Kidney glomerular epithelial cell (primary cell): ENCODE data around the gene RFTN1.

Source experiments
- DNase-seq: peaks from one replicate; lab custom pipeline; 2025; lab: John Stamatoyannopoulos, UW

RFTN1 gene

DNA sequence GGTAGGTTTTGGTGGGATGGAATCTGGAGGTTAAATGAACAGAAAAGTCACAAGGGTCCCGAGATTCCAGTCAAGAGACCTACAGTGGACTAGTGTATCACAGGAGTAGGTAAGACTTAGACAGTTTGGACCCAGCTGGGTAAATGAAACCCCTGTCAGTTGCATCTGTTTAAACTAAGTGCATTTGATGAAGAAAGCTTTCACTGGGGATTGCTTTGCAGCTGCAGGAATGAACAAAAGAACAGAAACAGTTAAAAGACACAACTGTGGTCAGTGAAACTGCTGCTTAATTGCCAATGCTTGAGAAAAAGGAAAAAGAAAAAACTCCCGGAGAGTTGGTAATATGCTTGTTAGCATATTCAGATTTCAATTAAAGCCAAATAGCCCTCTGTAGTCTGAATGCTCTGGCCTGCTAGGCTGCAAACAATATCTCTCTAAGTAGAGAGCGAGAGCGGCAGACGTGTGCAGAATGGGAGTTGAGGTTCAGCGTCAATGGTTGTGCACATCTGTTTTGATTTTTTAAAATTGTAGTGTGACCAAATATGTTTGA lies 211.3 kb downstream of the RFTN1 start:
- DNase-seq: no peak

DNA sequence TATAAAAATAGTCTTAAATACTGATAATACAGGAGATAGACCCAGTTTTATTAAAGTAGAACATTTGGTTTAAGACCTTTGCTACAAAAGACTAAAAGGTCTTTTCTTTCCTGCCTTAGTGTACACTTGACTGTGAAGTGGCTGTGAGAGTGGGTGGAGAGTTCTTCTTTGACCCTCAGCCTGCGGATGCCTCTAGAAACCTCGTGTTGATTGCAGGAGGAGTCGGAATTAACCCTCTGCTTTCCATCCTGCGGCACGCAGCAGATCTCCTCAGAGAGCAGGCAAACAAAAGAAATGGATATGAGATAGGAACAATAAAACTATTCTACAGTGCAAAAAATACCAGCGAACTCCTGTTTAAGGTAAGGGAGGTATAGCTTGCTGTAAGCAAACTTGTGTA lies 212.0 kb downstream of the RFTN1 start:
- no peak for DNase-seq

DNA sequence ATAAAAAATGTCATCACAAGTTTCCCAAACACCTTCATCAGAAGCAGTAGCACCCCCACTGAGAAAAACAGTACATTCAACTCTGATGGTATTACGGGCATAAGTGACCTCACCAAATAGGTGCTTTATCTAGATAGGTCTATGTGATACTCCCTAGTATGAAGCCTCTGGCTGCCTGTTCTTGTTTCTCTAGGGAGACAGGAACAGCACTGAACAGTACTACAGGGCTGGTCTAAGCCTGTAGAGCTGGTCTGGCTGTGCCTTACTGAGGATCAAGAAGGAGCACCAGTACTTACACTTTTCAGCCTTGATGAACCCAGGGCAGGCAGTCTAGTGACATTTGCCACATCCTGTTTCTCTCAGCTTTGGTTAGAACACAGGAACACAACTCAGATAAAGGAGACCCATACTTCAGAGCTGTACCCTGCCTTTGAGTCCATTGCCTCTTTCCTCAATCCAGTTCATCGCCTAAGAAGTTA lies 212.6 kb downstream of the RFTN1 start:
- no peak for DNase-seq

DNA sequence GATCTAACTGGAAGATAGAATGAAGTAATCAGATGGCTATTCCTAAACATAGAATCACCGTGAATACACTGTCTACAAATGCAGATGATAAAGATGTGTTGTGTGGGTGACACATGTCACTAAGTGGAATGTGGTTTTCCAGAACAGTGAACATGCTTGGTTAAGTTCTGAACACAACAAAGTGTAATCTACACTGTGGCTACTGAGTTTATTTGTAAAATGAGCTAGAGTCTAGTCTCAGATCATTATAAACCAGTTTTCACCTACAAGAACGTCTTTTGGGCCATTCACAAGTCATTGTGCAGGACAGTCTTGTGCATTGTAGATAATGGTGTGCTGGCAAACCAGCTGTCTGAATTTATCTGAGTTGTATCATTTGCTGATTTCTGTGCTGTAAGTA lies 213.2 kb downstream of the RFTN1 start:
- peak; percentile 46 for DNase-seq

DNA sequence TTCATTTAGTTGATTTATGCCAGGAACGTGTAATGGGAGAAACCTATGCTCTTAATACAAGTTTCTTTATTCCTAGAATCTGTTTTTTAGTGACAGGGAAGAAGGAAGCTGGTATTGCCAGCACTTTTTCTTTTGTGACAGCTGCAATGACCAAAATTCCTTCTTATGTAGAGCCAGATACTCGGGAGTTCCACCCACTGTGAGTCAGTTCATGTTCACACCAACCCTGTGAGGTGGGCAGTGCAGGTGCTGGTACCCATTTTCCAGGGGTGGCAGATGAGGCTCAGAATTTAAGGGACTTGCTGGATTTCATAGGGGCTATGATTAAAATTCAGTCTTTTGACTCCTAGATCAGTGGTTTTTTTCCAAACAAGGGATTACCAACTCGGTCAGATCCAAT lies 213.8 kb downstream of the RFTN1 start:
- DNase-seq: no peak

DNA sequence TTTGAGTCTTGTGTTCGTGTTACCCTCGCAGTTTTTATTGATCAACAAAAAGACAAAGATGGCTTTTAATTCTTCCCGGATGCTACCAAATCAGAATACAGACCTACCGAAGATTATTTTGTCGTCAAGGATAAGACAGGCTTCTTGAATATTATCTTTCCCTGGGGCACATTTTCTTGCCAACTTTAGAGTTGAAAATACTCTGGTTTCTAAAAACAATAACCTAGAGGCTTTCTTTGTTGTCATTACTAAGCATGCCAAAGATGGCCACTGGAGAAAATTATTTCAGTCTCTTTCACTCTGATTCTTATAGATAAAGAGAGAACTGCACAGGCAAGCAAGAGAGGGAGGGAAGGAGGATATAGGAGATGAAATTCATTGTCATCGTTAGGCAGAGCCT lies 214.6 kb downstream of the RFTN1 start:
- no peak for DNase-seq

DNA sequence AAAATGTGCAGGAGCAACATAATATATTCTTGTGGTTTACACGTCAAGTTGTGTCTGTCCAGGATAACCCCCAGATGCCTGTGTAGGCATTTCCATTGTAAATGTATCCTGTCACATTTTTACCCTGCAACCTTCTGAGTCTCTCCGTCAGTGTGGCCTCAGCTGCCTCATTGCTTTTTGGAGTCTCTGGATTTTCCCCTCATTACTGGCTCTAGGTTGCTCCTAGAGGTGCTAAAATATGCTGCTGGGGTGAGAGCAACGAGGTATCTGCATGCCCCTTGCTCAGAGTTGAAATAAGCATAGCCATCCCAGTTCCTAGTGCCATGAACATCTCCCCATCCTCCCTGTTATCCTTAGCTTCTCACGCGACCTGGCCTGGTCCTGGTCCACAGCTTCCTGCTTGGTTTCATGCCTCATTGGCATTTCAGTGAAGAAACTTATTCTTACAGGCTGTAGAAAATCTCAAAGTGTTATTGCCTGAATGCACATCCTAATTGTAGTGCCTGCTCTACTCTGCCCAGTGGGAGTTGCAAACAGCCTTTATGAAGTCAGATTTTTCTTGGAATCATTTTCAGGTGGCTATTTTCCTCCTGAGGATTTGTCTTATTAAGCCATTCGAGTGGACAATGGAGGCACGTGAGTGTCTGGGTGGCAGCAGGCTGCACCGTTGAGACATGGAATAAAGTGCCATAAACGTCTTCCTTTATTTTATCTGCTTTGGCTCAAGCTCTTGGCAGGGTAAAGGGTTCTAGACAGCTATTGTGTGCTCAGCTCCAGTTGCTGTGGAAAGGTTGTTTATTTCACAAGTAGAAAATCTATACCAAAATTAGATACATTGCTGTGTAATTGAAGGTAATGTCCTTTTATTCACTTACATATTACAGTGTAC lies 215.3 kb downstream of the RFTN1 start:
- DNase-seq: peak; percentile 12

DNA sequence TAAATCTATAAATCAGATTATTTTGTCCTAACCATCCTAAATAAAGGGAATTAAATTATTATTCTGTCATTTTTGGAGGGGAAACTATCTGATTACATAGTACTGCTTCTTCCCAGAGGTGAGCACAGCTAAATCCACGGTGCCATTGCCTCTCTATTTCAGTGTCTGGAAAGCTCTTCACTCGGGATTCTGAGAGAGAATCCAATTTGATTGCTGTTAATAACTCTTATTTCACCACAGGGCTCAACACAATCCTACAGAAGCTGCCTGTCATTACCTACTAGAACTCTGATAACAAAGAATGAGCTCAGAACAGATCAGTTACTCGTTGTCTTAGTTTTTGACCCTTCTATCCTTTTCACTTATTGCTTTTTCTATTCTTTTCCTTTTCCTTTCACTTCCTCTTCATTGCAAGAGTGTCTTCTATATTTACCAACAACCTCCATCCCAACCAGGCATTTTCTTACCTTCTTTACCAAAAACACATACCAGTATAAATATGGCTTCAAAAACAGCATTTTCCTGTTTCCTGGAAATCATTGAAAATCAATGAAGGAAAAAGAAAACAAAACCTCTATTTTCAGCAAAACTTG lies 218.1 kb downstream of the RFTN1 start:
- no peak for DNase-seq

DNA sequence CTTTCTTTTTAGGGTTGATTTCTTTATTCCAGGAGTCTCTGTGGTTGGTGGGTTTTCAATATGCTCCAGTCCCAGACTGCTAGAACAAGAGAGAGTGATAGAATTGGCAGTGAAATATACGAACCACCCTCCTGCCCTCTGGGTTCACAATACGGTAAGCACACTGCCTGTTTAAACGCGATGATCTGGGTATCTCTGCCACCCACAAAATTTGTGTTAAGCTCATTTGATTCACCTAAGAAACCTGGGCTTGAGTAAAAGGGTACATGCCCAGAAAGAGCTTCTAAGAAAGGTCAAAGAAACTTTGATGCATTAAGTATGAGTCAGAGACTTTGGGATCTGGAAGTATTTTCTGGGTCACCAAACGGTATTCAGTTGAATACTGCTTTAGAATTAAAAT lies 218.7 kb downstream of the RFTN1 start:
- no peak for DNase-seq

DNA sequence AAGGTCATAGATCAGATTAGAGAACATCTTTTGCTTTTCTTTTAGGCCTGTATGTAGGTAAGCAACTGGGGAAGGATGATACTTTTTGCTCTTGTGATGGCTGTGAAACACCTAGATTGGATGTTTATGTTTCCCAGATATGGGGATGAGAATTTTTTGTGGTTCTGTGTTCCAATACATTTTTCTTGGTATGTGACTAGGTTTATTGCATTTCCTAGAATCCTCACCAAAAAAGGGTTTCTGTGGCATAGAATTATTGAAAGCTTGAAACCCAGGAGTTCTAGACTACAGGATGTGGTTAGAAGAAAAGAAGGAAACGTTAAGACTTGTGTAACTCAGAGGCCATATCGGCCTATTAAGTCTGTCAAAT lies 222.7 kb downstream of the RFTN1 start:
- no peak for DNase-seq

DNA sequence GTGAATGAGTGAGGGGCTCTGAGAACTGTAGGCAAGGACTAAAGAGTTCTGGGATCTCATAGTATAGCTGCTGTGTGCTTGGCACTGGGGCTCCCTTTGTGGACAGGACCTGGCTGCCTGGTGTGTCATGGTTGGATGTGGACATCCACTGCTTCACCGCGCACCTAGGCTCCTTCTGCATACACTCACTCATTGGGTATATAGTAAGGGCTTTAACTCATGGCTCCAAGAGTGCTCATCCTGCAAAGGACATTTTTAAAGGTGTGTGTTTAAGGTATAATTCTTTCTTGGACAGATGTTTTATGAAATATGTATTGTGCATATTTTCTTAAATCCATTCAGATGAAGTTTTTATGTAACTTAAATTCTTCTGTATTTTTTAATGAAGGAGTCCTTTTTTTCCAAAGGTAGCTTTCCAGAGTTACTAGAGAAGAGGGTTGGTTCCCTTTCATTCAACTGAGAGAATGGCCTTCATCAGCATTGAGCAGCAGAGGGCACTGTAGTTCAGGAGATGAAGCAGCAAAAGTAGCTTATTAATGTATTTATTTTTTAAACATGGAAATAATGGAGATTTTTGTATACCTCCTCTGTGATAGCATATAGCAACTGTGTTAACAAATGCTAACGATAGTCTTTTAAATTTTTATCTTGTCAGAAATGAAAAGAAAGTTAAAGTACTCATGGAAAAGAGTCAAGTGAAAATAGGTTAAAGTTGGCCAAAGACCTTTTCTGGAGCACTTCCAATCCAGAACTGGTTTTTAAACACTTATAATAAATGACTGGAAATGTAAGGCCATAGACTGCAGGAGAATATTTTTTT lies 223.3 kb downstream of the RFTN1 start:
- DNase-seq: peak; percentile 67

DNA sequence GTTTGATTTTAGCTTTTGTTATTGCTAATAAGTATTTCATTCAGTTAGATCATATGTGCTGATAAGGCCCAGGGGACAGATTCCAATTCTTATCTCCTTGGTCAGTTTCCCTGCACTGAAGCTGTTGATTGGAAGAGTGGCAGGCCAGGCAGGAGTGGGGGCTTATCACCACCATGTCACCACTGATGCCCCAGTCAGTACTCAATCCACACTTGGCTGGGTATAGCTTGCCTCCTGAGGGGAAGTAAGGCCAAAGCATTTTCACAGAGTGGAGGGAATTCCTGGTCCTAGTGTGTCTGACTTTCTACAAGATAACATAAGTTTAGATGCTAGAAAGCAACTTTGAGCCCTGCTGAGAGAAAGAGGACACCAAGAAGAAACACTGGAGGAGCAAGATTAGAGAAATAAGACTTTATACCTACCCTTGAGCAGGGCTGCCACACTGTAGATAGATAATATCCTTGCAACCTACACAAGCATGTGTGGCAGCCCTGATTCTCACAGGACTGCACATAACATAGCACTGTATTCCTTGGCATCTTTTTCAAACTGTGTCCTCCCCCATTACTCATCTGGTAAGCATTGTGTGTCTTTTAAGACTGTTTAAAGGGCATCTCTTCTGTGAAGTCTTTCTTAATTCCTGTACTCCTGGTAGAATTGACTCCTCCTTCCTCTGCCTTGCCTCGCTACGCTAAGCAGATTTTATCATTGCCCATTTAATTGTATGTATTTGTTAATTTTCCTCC lies 224.2 kb downstream of the RFTN1 start:
- no peak for DNase-seq

DNA sequence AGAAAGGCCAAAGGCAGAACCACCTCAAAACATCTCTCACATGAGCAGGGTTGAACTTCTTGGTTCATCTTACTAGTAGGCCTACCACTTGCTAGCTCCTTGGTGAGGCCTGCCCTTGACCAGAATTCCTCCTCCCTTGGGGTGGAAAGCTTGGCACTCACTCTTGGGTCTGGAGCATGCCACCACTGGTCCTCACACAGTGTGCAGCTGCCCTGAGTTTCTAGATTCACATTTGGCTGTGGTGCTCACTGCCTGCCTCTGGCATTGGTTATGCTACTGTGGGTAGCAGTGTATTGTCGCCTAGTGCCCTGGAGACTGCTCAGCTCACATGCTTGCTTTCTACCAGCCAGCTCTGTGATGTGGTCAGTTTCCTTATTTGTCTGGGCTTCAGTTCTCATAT lies 224.8 kb downstream of the RFTN1 start:
- no peak for DNase-seq

DNA sequence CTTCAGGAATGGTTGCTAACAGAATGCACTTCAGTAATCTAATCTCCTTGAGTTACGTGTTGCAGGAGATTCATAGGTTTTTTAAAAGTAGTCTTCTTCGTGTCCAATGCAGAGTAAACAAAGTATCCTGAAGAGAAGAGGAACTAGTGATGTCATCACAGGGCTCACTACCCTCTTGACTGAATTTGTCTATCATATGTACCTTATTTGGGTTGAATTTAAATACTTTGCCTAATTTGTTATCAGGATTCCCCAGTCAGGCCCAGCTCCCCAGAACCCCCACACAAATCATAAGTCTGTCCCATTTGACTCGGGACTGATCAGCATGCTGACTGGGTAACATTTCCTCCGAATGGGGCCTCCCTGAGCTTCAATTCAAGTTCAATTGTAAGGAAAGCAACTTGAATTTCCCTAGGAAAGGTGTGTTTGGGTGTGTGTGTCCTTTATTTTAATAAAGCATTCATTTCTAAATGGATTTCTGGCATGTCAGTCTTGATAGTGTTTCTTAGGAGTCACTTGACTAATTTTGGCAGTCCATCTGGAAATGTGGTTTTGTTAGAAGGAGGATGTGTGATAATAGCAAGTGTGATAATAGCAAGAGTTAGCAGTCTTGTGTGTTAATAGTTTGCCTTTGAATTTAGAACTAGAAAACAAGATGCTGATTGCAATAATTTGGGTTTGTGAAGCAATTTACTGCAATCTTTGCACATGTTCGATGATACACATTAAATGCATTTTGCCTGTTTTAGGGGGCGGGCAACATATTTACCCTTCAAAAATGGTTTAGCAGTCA lies 226.6 kb downstream of the RFTN1 start:
- DNase-seq: no peak

DNA sequence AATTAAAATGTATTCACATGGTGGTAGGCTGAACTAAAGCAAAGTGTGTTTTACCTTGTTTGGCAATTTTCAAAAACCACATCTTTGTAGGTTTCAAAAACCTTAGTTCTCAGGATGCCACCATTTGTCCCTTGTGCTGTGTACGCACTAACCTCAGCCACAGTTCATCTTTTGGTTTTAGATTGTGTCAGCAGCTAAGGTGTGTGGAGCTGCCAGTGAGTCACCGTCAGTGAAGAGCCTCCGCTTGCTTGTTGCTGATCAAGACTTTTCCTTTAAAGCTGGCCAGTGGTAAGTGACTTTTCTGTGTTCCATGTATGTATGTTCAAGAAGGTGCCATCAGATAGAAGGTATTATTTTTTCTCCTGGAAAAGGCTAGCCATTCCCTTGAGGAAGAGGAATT lies 227.3 kb downstream of the RFTN1 start:
- no peak for DNase-seq

DNA sequence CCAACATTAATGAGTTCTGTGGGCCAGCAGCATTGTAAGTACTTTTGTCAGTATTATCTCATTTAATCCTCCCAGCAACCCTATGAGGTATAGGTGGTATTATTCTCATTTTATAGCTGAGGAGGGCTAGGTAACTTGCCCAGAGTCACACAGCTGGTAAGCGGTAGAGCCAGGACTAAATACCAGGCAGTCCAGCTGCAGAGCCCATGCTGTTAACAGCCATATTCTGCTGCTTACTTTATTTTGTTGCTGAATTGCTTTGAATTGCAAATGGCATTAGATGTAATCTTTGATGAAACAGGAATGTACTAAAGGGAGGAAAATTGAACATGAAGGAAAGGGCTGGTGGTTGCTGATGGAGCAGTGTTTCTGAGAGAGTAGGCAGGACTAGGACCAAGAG lies 228.9 kb downstream of the RFTN1 start:
- no peak for DNase-seq

DNA sequence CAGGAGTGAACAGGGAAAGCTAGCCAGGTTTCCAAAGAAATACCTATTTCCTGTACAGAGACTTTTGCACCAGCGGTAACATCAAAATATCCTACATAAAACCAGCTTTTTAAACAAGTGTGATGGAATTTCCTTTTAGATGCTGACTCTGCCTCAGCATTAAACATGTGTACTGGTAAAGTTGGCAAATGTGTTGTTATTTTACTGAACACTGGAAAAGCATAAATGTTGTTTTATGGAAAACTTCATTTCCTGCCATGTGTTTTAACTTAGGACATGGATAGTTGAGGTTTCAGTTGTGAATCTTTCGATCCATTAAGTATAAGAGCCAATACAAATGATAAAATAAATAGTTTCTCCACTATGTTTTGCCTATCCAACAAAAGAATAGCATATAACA lies 232.8 kb downstream of the RFTN1 start:
- DNase-seq: no peak

DNA sequence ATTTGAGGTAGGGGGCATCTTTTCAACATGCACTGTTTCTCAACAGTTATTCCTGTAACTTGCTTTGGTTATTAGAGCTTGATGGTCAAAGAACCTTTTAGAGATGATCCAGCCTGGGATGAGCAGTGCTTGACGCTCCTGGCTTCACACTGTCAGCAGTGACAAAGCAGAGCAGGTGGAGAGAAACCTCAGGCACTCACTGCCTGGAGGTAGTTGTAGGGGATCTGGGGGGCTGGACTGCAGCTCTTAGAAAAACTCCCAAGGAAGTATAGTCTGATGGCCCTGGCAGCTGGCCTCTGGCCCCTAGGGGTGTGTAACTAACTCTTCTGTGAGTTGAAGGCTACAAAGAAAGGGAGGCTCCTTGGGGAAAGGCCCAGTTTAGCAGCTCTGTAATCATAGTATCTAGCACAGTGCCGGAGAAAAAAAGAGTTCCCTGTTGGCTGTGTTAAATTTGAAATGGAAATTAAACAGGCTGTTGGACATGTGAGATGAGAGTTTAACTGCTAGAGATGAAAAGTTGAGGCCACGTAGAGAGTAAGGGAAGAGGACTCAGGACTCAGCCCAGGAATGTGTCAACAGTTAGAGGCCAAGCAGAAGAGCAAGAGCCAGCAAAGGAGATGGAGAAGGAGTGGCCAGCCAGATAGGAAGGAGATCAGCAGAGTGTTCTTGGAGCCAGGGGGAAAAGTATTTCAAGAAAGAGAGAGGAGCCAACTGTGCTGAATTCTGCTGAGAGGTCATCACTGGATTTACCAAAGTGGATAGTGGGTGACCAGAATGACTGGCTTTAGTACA lies 234.3 kb downstream of the RFTN1 start:
- DNase-seq: no peak

DNA sequence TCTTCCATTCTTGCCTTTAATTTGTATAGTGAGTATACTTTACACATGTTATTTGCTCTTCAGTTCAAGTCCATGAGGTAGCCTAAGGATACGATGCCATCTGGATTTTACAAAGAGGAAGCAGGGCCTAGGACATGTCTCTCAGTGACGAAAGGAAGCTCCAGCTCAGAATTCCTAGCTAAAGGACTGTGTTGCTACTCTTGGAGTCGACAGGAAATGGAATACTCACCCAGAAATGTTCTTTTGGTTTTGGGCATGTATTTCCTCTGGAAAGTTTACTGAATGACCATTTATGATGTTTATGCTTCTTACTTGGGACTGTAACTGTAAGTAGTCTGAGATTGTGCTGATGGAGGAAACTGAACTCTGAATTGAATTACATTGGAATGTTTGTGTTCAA lies 236.0 kb downstream of the RFTN1 start:
- no peak for DNase-seq

DNA sequence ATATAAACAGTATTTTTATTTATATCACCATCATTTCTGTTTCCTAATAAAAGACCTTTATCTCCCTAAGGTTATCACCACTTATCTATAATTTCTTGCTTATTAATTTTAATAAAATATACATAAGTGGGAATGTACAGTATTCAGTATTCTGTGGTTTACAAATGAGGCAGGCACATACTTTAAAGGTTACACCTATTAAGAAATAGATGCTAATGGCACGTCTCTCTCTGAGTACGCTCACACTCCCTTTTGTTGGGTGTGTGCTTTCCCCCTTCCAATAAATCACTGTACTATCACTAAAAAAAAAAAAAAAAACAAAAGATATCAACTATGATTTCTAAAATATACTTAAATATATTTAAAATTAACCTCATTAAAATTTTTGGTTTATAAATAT lies 239.6 kb downstream of the RFTN1 start:
- DNase-seq: no peak
